ENCODE measurements around the gene MB21D2.

Gene MB21D2

GRCh38 chr3:192921793-192922192 is 4.1 kb upstream of the MB21D2 start:
- no peak for DNase-seq (ENCODE audit: low read depth in 2 of 2)

GRCh38 chr3:192920411-192920810 is 2.8 kb upstream of the MB21D2 start:
- no peak for DNase-seq (ENCODE audit: low read depth in 2 of 2)

GRCh38 chr3:192919901-192920300 is 2.2 kb upstream of the MB21D2 start:
- DNase-seq (ENCODE audit: low read depth in 2 of 2): no peak

- DNase-seq (ENCODE audit: low read depth in 2 of 2): no peak
Observed at GRCh38 chr3:192918275-192918588, 576 bp upstream of the MB21D2 start.

- DNase-seq (ENCODE audit: low read depth in 2 of 2): no peak
Observed at GRCh38 chr3:192917028-192917403, 640 bp downstream of the MB21D2 start.

GRCh38 chr3:192916371-192917027 is 1.2 kb downstream of the MB21D2 start:
- no peak for DNase-seq (ENCODE audit: low read depth in 2 of 2)

GRCh38 chr3:192915722-192916121 is 1.9 kb downstream of the MB21D2 start:
- no peak for DNase-seq (ENCODE audit: low read depth in 2 of 2)

GRCh38 chr3:192915304-192915703 is 2.4 kb downstream of the MB21D2 start:
- DNase-seq (ENCODE audit: low read depth in 2 of 2): no peak

GRCh38 chr3:192914848-192915247 is 2.8 kb downstream of the MB21D2 start:
- DNase-seq (ENCODE audit: low read depth in 2 of 2): no peak

- DNase-seq (ENCODE audit: low read depth in 2 of 2): no peak
Observed at GRCh38 chr3:192913540-192913939, 4.1 kb downstream of the MB21D2 start.

GRCh38 chr3:192911293-192911692 is 6.4 kb downstream of the MB21D2 start:
- no peak for DNase-seq (ENCODE audit: low read depth in 2 of 2)

- DNase-seq (ENCODE audit: low read depth in 2 of 2): no peak
Observed at GRCh38 chr3:192907784-192908183, 9.9 kb downstream of the MB21D2 start.

- no peak for DNase-seq (ENCODE audit: low read depth in 2 of 2)
Observed at GRCh38 chr3:192906940-192907339, 10.7 kb downstream of the MB21D2 start.

GRCh38 chr3:192905980-192906678 is 11.5 kb downstream of the MB21D2 start:
- DNase-seq (ENCODE audit: low read depth in 2 of 2): no peak

- no peak for DNase-seq (ENCODE audit: low read depth in 2 of 2)
Observed at GRCh38 chr3:192904632-192905289, 12.9 kb downstream of the MB21D2 start.

GRCh38 chr3:192902549-192902948 is 15.1 kb downstream of the MB21D2 start:
- DNase-seq (ENCODE audit: low read depth in 2 of 2): no peak

GRCh38 chr3:192901435-192901834 is 16.2 kb downstream of the MB21D2 start:
- DNase-seq (ENCODE audit: low read depth in 2 of 2): no peak

- no peak for DNase-seq (ENCODE audit: low read depth in 2 of 2)
Observed at GRCh38 chr3:192899540-192899982, 18.1 kb downstream of the MB21D2 start.

GRCh38 chr3:192897005-192897404 is 20.7 kb downstream of the MB21D2 start:
- no peak for DNase-seq (ENCODE audit: low read depth in 2 of 2)

- DNase-seq (ENCODE audit: low read depth in 2 of 2): no peak
Observed at GRCh38 chr3:192896208-192896607, 21.4 kb downstream of the MB21D2 start.

GRCh38 chr3:192894676-192895075 is 23.0 kb downstream of the MB21D2 start:
- DNase-seq (ENCODE audit: low read depth in 2 of 2): no peak

- DNase-seq (ENCODE audit: low read depth in 2 of 2): peak; percentile 53 to 66
Observed at GRCh38 chr3:192892981-192893700, 24.5 kb downstream of the MB21D2 start.
